NCI-H82 treated with DMSO at 0.1 percent for 48 hours (cell line): ENCODE data around the gene CCM2L.

Experiments
- DNase-seq: peaks from one replicate; lab custom pipeline; 2025; ENCODE audit not compliant: unreplicated experiment; lab: John Stamatoyannopoulos, UW

CCM2L gene

GRCh38 chr20:32010101-32010500, at the start of gene CCM2L:
Gene CCM2L, plus strand, starts transcription at chr20:32010438. Its CDS starts 17 bp downstream, at chr20:32010455.
- DNase-seq = no peak

DNA sequence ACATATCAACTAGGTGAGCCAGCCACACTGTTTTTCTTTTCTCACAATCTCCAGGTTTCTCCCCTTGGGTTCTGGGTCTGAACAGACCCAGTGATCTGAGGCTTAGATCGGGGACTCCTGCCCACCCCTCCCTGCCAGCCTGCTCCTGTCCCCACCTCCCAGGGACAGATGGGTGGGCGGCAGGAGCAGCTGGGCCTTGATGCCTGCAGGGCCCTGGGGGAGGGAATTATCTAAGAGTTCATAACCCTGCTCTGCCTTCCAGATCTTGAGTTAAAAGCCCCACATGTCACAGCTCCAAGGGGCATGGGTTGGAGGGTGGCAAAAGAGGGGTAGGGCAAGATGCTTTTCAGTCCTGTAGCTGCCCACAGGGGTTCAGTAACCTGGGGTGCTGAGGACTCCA, 47.5 kb upstream of the CCM2L start:
- DNase-seq = peak; percentile 96

DNA sequence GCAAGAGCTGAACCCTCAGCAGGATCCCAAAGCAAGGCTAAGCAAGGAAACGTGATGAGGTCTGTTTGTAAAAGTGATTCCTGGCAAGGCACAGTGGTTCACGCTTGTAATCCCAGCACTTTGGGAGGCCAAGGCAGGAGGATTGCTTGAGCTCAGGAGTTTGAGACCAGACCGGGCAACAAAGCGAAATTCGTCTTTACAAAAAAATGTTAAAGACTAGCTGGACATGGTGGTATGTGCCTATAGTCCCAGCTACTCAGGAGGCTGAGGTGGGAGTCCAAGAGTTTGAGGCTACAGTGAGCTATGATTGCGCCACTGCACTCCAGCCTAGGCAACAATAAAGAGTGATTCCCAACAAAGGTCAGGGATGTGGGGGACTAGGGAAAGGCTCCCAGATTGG, 46.3 kb upstream of the CCM2L start:
- DNase-seq = no peak

DNA sequence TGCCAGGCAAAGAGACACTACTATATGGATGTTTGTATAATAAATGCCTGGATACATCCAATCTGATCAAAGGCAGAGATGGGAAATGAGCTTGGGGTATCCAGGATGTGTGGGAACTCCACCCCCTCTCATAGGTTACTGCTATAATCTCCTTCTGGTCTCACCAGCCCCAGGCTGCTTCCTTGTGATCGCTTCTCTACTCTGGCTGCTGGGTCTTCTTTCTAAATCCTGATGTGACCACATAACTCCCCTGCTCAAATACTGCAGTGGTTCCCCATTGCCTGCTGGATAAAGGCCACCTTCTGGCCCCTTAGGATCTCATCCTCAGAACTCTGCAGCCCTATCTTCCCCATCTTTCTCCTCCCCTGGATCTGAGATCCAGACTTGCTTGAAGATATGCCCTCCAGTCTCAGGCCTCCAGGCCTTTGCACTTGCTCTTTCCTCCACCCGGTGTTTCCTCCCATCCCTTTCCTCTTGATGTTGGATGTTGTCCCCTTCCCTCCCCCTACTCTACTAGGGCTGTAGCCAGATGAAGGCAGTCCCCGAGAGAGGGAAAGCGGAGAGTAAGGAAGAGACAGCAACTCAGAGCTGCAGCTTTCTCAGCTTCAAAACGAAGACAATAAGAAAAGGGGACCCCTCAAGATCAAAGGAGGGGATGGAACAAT, 43.1 kb upstream of the CCM2L start:
- DNase-seq = peak; percentile 53

- DNase-seq = peak; percentile 52
These were observed 42.4 kb upstream of the CCM2L start, which contains the start of gene XKR7 for GRCh38 chr20:31967830-31968249. Gene XKR7, plus strand, starts transcription at chr20:31968151. Its CDS starts 25 bp downstream, at chr20:31968176.

DNA sequence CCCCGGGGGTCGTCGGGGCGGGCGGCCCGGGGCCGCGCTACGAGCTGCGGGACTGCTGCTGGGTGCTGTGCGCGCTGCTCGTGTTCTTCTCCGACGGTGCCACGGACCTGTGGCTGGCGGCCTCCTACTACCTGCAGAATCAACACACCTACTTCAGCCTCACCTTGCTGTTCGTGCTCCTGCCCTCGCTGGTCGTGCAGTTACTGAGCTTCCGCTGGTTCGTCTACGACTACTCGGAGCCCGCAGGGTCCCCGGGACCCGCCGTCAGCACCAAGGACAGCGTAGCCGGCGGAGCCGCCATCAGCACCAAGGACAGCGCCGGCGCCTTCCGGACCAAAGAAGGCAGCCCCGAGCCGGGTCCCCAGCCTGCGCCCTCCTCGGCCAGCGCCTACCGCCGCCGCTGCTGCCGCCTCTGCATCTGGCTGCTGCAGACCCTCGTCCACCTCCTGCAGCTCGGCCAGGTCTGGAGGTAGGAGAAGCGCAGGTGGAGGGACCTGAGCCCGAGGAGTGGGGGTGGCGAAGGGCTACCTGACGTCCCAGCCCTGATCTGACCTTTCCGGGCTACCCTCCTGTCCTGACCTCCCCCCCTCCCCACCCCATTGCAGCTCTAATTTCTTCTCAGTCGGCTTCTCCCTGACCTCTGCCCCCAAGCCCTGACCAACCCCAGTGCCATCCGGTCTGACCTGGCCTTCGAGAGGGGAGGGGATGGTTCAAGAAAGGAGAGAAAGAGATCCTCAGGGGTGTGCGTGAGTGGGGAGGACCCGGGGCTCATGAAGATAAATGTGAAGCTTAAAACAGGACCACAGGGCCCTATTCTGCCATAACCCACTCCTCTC, 41.7 kb upstream of the CCM2L start:
- no peak for DNase-seq

DNA sequence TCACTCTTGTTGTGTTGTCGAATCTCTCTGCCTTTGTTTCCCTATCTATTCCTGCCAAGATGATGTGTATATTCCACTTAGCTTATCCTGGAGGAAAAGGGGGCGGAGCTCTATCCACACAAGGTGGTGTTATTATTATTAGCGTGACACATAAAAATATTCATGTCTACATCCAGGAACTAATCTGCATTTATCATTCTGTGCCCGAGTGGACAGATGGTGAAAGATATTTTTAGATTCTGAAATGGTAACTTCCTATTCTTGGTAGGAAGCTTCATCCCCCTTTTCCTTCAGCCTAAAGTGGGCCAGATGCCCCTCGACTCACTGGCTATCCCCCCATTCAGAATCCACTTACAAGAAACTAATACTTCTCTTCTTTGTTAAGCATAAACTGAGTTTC, 40.2 kb upstream of the CCM2L start:
- no peak for DNase-seq

GRCh38 chr20:31972471-31973021, 37.7 kb upstream of the CCM2L start:
- peak; percentile 97 for DNase-seq

GRCh38 chr20:31974296-31974695, 35.9 kb upstream of the CCM2L start:
- no peak for DNase-seq

- DNase-seq = peak; percentile 63
These were observed 35.2 kb upstream of the CCM2L start for GRCh38 chr20:31974951-31975487.

GRCh38 chr20:31975874-31976273, 34.4 kb upstream of the CCM2L start:
- no peak for DNase-seq

DNA sequence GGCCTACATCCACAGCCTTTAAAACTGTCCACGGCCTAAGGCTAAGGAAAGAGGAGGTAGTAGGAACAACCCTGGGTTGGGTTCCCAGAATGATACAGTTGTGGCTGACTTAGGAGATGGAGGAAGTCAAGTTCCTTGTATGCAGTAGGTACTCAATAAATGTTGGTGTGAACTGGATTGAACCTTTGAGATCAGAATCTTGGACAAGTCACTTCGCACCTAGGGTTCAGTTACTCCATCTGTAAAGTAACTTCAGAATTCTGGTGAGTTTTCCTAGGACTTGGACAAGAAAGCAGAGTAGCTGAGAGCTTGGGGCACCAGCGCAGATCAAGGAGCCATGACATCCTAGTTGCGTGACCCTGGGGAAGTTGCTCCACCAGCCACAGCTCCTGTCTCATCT, 33.2 kb upstream of the CCM2L start:
- no peak for DNase-seq

DNA sequence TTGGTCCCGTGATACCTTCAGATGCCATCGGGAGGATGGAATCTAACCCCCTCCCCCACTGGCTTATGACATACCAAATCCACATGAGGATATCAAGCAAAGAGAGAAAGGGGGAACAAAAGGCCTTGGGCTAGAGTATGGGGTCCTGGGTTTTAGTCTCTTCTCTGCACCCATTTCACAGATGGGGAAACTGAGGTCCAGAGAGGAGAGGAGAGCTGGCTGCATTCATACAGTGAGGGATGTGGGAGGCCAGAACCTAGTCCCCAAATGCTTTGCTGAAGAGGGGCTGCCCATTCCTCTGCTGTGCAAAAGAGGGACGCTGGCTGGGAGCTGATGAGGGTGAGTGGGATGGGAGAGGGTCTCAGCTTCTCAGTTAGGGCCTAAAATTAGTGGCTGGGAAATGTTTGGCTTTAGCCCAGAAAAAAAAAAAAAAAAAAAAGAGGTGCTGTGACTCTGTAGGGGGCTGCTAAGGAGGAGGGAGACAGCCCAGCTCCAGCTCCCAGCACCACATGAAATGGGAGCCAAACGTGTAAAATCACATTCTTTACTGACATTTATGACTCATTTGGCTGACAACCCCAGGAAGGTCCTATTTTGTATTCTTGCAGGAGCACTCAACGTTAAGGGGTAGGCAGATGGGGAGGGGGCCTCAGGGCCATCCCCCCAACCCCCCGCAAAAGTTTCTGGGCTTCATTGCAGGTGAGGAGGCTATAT, 30.4 kb upstream of the CCM2L start:
- DNase-seq = no peak

DNA sequence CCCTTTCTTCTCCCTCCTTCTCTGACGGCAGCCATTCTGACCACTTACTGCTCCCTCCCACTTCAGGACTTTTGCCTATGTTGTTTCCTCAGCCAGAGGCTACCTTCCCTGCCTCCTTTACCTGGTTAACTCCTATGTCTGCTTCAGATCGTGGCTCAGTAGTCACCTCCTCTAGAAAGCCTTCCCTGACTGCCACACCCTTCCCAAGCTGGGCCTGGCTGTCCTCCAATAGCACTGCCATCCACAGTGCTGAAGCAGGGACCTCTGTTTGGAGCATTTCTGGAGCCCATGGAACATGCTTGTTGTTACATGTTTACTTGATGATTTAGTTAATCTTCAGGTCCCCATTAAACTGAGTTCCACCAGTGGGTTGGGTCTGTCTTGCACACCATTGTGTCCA, 28.5 kb upstream of the CCM2L start:
- DNase-seq = no peak

DNA sequence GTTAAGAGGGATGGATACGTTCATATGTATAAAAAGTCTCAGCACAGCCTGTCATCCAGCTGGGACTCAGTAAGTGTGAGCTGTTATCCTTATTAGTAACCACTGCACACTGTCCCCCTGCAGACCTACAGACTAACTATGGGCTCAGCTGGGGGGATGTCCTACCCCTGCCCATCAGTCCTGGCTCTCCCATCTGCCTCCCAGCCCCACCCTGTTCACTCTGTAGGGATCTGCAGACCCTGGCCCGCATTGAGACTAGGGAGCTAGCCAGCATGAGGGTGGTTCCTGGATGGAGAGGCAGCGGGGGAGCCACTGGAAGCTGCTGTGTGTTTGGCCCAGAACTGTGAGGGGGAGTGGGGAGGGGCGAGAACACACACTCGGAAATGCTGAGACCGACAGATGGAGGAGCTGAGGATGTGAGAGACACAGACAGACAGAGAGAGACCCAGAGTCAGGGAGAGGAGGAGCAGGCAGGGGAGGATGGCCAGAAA, 25.2 kb upstream of the CCM2L start:
- DNase-seq = peak; percentile 34

GRCh38 chr20:31987744-31988143, 22.5 kb upstream of the CCM2L start:
- no peak for DNase-seq

DNA sequence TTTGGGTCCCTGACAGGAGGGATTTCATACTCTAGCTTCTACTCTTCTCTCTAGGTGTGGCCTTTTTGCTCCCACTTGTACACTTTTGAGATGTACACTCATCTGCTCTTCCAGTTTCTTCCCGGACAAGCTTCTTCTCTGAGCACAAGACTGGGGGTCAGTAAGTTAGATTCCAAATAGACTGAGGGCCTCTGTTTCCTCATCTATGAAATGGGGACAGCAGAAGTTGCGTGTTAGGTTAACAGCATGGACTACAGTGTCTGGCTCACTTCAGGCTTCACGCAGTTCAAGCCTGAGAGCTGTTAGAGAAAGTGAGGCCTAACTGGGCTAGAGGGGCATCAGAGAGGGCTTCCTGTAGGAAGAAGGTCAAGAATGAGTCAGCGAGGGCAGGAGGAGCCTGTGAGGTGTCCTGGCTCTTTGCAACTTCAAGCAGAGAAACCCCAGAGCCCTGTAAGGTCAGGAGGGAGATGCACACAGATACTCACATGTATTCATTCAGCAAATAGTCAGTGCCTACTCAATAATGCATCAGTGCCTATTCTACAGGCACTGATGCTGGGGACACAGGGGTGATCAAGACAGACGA, 21.7 kb upstream of the CCM2L start:
- DNase-seq = no peak

- DNase-seq = no peak
These were observed 21.1 kb upstream of the CCM2L start for GRCh38 chr20:31989030-31989645.

- no peak for DNase-seq
These were observed 19.4 kb upstream of the CCM2L start for GRCh38 chr20:31990641-31991338.

DNA sequence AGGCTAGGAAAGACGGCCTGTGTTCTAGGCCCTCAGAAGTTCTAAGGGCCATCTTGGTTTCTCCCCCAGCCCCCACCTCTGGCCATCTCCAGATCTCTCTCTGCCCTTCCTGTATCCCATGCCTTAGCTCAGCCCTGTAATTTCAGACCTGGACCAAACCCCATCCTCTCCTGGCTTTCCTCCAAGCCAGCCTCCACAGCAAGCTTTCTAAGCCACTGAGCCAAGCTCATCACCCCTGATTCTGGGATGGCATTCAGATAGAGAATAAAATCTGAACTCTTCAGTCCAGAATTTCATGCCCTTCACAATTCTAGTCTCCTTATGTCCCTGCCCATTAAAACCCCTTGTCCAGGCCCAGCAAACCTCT, 18.9 kb upstream of the CCM2L start:
- DNase-seq = no peak
